GM12865 (cell line): Measurements from ENCODE around the gene SLC24A3.

Experiments used
- DNase-seq: peaks from one replicate; pipeline ENCODE4 v3.0.0; 2010; ENCODE audit warnings: low read depth
- H3K4me3 ChIP-seq: 2 replicates; pipeline ENCODE4 v1.5.1; 2011; ENCODE audit warnings: mild to moderate bottlenecking, low read depth, low read length, control low read depth
- CTCF ChIP-seq: IDR thresholded peaks from 2 replicates; pipeline ENCODE4 v1.5.1; 2011; ENCODE audit warnings: low read length, control low read depth, low read depth, inconsistent platforms; ENCODE audit not compliant: insufficient read depth; ENCODE audit errors: missing control alignments

Gene SLC24A3

GRCh38 chr20:19519466-19519865 lies 307.0 kb downstream of the SLC24A3 start:
- no peak for TF ChIP-seq CTCF
- no peak for DNase-seq
- no peak overlapping the region for H3K4me3 ChIP-seq

- no peak for DNase-seq
- no peak for TF ChIP-seq CTCF
- H3K4me3 ChIP-seq = no peak overlapping the region
These were observed 307.8 kb downstream of the SLC24A3 start for GRCh38 chr20:19520261-19520660.

DNA sequence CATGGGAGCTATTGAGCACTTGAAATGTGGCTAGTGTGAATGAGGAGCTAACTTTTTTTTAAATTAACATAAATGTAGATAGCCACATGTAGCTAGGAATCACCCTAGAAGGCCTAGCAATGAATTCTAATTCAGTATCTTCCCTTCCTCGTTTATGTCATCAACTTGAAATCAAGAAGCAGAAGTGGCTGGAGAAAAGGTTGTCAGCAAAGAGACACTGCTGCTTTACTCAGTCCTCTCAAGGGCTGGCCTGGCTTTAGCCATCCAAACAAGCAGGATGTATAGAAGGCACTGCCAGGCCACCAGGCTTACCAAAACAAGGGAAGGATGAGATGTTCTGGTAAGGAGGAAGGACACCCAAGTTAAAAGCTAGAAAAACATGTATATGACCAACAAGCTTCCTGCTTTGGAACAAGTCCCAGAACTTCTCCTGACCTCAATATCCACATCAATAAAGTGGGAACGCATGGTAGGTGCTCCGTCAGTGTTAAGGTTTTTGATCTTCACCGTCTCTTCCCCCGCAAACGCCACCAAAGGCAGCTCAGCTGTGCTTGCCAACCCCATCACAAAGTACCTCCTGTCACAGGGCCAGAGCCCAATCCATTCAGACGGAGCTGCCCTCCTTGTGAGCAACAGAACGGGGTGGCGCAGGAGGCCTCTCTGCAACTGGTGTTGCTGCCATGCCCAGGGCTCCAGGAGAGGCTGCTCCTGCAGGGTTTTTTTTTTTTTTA lies 309.8 kb downstream of the SLC24A3 start:
- DNase-seq = no peak
- H3K4me3 ChIP-seq = no peak overlapping the region
- no peak for TF ChIP-seq CTCF

GRCh38 chr20:19522836-19523590 lies 310.6 kb downstream of the SLC24A3 start:
- H3K4me3 ChIP-seq = no peak overlapping the region
- DNase-seq = no peak
- no peak for TF ChIP-seq CTCF

DNA sequence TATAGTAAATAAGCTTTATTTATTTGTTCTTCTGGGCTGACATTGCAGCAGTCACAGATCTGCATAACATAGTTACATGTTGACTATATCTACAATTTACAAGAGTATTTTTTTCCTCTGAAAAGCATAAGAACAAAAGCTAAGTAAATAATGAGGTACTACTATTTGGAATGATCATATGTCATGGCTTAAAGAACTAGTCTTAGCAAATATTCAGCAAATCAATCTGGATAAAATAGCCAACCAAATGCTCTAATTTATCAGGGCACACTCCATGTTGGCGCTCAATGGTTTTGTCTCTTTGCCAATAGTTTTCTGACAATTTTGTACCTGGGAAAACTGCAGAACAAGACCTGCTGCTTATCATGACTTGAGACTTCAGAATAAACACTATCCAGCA lies 312.2 kb downstream of the SLC24A3 start:
- no peak for TF ChIP-seq CTCF
- H3K4me3 ChIP-seq = no peak overlapping the region
- DNase-seq = no peak

GRCh38 chr20:19527509-19527908 lies 315.1 kb downstream of the SLC24A3 start:
- no peak for DNase-seq
- TF ChIP-seq CTCF = no peak
- H3K4me3 ChIP-seq = no peak overlapping the region
